ENCODE results near the gene HCN2. TPM values are rescaled to one million over a fixed set of nuclear protein-coding genes. Genes with fewer than 3 reads are reported as not detected.

Gene HCN2
- total RNA-seq, 2 experiments from 2014 or later = 0.06 to 1.0 TPM

- Histone ChIP-seq H3K27ac (ENCODE audit: low read depth, low read length, poor library complexity, severe bottlenecking) (no peak overlapping the region), H2AFZ (ENCODE audit: low read length) (no peak overlapping the region), H3K4me1 (ENCODE audit: insufficient read depth, low read length, poor library complexity, severe bottlenecking) (peaks cover 12% of the 10 kb centered on the region), H3K9me2 (ENCODE audit: insufficient read depth, low read length) (no peaks in the 10 kb centered on the region), H3K4me3 (ENCODE audit: low read depth, low read length, poor library complexity, severe bottlenecking) (no peak overlapping the region), H3K79me2 (ENCODE audit: insufficient read depth, low read depth, low read length) (no peaks in the 10 kb centered on the region), H3K36me3 (ENCODE audit: insufficient read depth, low read length) (no peaks in the 10 kb centered on the region), H4K20me1 (ENCODE audit: insufficient read depth, low read length) (no peaks in the 10 kb centered on the region), H3K4me2 (ENCODE audit: low read length) (no peak overlapping the region), H3K9me3 (ENCODE audit: low read length) (no peaks in the 10 kb centered on the region)
- no TSS peak for BruUV-seq (replicated peaks)
- intact Hi-C loops (cut with micrococcal nuclease; ENCODE audit: unreplicated experiment) = no loop called here
- no peak for DNase-seq (ENCODE audit: low spot score)
- POLR2A ChIA-PET = no interaction called here
- CTCF ChIA-PET (ENCODE audit: unreplicated experiment) = no interaction called here
- no peak for TF ChIP-seq EZH2phosphoT487 (IDR thresholded peaks at IDR 0.05; ENCODE audit: borderline replicate concordance, low read depth, low read length)
- TF ChIP-seq, protein P1, sequence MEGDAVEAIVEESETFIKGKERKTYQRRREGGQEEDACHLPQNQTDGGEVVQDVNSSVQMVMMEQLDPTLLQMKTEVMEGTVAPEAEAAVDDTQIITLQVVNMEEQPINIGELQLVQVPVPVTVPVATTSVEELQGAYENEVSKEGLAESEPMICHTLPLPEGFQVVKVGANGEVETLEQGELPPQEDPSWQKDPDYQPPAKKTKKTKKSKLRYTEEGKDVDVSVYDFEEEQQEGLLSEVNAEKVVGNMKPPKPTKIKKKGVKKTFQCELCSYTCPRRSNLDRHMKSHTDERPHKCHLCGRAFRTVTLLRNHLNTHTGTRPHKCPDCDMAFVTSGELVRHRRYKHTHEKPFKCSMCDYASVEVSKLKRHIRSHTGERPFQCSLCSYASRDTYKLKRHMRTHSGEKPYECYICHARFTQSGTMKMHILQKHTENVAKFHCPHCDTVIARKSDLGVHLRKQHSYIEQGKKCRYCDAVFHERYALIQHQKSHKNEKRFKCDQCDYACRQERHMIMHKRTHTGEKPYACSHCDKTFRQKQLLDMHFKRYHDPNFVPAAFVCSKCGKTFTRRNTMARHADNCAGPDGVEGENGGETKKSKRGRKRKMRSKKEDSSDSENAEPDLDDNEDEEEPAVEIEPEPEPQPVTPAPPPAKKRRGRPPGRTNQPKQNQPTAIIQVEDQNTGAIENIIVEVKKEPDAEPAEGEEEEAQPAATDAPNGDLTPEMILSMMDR (conservative IDR thresholded peaks at IDR 0.05; ENCODE audit: low read length) = no peak
Observed at GRCh38 chr19:590396-590745, 690 bp downstream of the HCN2 start.

DNA sequence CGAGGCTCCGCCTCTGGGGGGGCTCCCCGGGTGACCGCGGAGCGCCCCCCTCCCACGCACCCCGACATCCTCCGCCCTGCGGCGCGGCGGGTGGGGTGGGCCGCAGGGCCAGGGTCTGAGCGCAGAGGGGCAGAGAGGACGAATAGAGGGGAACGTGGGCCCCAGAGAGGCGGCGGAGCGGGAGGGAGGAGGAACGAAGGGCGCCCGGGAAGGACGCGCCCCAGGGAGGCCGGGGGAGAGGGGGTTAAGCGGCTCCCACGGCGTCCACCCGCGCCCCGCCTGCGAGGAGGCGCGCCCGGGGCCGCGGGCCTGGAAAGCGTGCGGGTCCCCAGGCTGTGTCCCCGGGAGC, 1.0 kb downstream of the HCN2 start:
- Histone ChIP-seq H3K4me2 (ENCODE audit: low read length) (no peak overlapping the region), H3K4me1 (ENCODE audit: insufficient read depth, low read length, poor library complexity, severe bottlenecking) (peaks cover 12% of the 10 kb centered on the region), H3K9me2 (ENCODE audit: insufficient read depth, low read length) (no peaks in the 10 kb centered on the region), H2AFZ (ENCODE audit: low read length) (no peak overlapping the region), H3K36me3 (ENCODE audit: insufficient read depth, low read length) (no peaks in the 10 kb centered on the region), H4K20me1 (ENCODE audit: insufficient read depth, low read length) (no peaks in the 10 kb centered on the region), H3K79me2 (ENCODE audit: insufficient read depth, low read depth, low read length) (no peaks in the 10 kb centered on the region), H3K9me3 (ENCODE audit: low read length) (no peaks in the 10 kb centered on the region), H3K4me3 (ENCODE audit: low read depth, low read length, poor library complexity, severe bottlenecking) (no peak overlapping the region), H3K27ac (ENCODE audit: low read depth, low read length, poor library complexity, severe bottlenecking) (no peak overlapping the region)
- ChIA-PET CTCF (ENCODE audit: unreplicated experiment) (no interaction called here), POLR2A (no interaction called here)
- DNase-seq (ENCODE audit: low spot score) = no peak
- intact Hi-C loops (cut with micrococcal nuclease; ENCODE audit: unreplicated experiment) = no loop called here
- no TSS peak for BruUV-seq (replicated peaks)
- TF ChIP-seq, protein P1 (conservative IDR thresholded peaks at IDR 0.05; ENCODE audit: low read length) = no peak
- TF ChIP-seq EZH2phosphoT487 (IDR thresholded peaks at IDR 0.05; ENCODE audit: borderline replicate concordance, low read depth, low read length) = no peak

- H4K20me1 ChIP-seq (ENCODE audit: insufficient read depth, low read length) = no peaks in the 10 kb centered on the region
- no peaks in the 10 kb centered on the region for H3K79me2 ChIP-seq (ENCODE audit: insufficient read depth, low read depth, low read length)
- no peak overlapping the region for H3K27ac ChIP-seq (ENCODE audit: low read depth, low read length, poor library complexity, severe bottlenecking)
- no TSS peak for BruUV-seq (replicated peaks)
- ChIA-PET CTCF (ENCODE audit: unreplicated experiment) (no interaction called here), POLR2A (no interaction called here)
- no peak for TF ChIP-seq EZH2phosphoT487 (IDR thresholded peaks at IDR 0.05; ENCODE audit: borderline replicate concordance, low read depth, low read length)
- TF ChIP-seq, protein P1 (conservative IDR thresholded peaks at IDR 0.05; ENCODE audit: low read length) = no peak
- peaks cover 12% of the 10 kb centered on the region for H3K4me1 ChIP-seq (ENCODE audit: insufficient read depth, low read length, poor library complexity, severe bottlenecking)
- no peak for DNase-seq (ENCODE audit: low spot score)
- no peaks in the 10 kb centered on the region for H3K9me2 ChIP-seq (ENCODE audit: insufficient read depth, low read length)
- H2AFZ ChIP-seq (ENCODE audit: low read length) = no peak overlapping the region
- intact Hi-C loops (cut with micrococcal nuclease; ENCODE audit: unreplicated experiment) = no loop called here
- H3K9me3 ChIP-seq (ENCODE audit: low read length) = no peaks in the 10 kb centered on the region
- no peak overlapping the region for H3K4me3 ChIP-seq (ENCODE audit: low read depth, low read length, poor library complexity, severe bottlenecking)
- H3K36me3 ChIP-seq (ENCODE audit: insufficient read depth, low read length) = no peaks in the 10 kb centered on the region
- no peak overlapping the region for H3K4me2 ChIP-seq (ENCODE audit: low read length)
Observed at GRCh38 chr19:591099-591958, 1.6 kb downstream of the HCN2 start.

Measured in OCI-LY7 (cell line).